Vagina (tissue), 2 donors: ENCODE measurements around the gene ADGRD2. TPM values are rescaled to one million over a fixed set of nuclear protein-coding genes. Genes with fewer than 3 reads are reported as not detected.

Experiments used
- DNase-seq, 2 donors: peaks; one replicate each; pipeline ENCODE4 v3.0.0-alpha.2; 2017; ENCODE audit errors: extremely low spot score in 2 of 2
- H3K27ac ChIP-seq: fragments of 200-600 bp; sonication (generic); one replicate; pipeline ENCODE4 v1.5.1; 2019
- H3K27me3 ChIP-seq: fragments of 200-600 bp; sonication (generic); one replicate; pipeline ENCODE4 v1.5.1; 2019
- H3K36me3 ChIP-seq, 2 donors: fragments of 200-600 bp; sonication (generic); one replicate each; pipeline ENCODE4 v1.5.1; 2017 to 2019
- H3K4me1 ChIP-seq: fragments of 200-600 bp; sonication (generic); one replicate; pipeline ENCODE4 v1.5.1; 2019
- H3K4me3 ChIP-seq, 2 donors: fragments of 200-600 bp; sonication (generic); 1 replicate in 1 of 2; 2 replicates in 1 of 2; pipeline ENCODE4 v1.5.1; 2016 to 2019
- H3K9me3 ChIP-seq: fragments of 200-600 bp; sonication (generic); one replicate; pipeline ENCODE4 v1.5.1; 2019
- POLR2A ChIP-seq, 2 donors: fragments of 450-650 bp; IDR thresholded peaks; one replicate each; pipeline ENCODE4 v1.6.1; 2017; ENCODE audit warnings: antibody characterized with exemption in 2 of 2, mild to moderate bottlenecking in 2 of 2, moderate library complexity in 2 of 2
- POLR2AphosphoS5 ChIP-seq, 2 donors: sonication (generic); formaldehyde crosslinking; IDR thresholded peaks; one replicate each; pipeline ENCODE4 v1.9.0; 2017; ENCODE audit warnings: antibody characterized with exemption in 2 of 2, mild to moderate bottlenecking in 2 of 2, low read depth in 1 of 2; ENCODE audit not compliant: insufficient read depth in 1 of 2
- intact Hi-C: fragments of 100-400 bp; cut with DNase I; formaldehyde crosslinking; loops from one replicate; pipeline ENCODE4 v1.15.1; 2023
- total RNA-seq: library from RNA; depleted of rRNA; stranded (reverse); fragments of >200 nt; gene quantifications from one replicate; pipeline ENCODE4 v1.2.3, GENCODE V29; 2016
- TF ChIP-seq, protein P1 (sequence below), 3 experiments: fragments of 450-650 bp in 2 of 3; fragments of 200-600 bp in 1 of 3; sonication (generic) in 1 of 3; IDR thresholded peaks; one replicate each; pipeline ENCODE4 v1.5.1; 2017 to 2019; ENCODE audit warnings: antibody characterized with exemption in 3 of 3, mild to moderate bottlenecking in 2 of 3, moderate library complexity in 2 of 3

Gene ADGRD2
- total RNA-seq, 1 donor from 2014 or later, result 4.2 TPM

- no peak for DNase-seq
- H3K9me3 ChIP-seq, result no peaks in the 10 kb centered on the region
- H3K4me1 ChIP-seq, result no peaks in the 10 kb centered on the region
- intact Hi-C loops, result no loop called here
- no peaks in the 10 kb centered on the region for H3K27me3 ChIP-seq
- H3K4me3 ChIP-seq, result no peak overlapping the region
- H3K27ac ChIP-seq, result no peak overlapping the region
- H3K36me3 ChIP-seq, result no peaks in the 10 kb centered on the region
- TF ChIP-seq POLR2AphosphoS5 (IDR thresholded peaks at IDR 0.05; ENCODE audit: insufficient read depth in 1 of 2, low read depth in 1 of 2) (no peak), POLR2A (IDR thresholded peaks at IDR 0.05) (no peak)
- TF ChIP-seq, protein P1, sequence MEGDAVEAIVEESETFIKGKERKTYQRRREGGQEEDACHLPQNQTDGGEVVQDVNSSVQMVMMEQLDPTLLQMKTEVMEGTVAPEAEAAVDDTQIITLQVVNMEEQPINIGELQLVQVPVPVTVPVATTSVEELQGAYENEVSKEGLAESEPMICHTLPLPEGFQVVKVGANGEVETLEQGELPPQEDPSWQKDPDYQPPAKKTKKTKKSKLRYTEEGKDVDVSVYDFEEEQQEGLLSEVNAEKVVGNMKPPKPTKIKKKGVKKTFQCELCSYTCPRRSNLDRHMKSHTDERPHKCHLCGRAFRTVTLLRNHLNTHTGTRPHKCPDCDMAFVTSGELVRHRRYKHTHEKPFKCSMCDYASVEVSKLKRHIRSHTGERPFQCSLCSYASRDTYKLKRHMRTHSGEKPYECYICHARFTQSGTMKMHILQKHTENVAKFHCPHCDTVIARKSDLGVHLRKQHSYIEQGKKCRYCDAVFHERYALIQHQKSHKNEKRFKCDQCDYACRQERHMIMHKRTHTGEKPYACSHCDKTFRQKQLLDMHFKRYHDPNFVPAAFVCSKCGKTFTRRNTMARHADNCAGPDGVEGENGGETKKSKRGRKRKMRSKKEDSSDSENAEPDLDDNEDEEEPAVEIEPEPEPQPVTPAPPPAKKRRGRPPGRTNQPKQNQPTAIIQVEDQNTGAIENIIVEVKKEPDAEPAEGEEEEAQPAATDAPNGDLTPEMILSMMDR (IDR thresholded peaks at IDR 0.05), result no peak
These were observed 13.2 kb upstream of the ADGRD2 start for GRCh38 chr9:124437086-124437485.

GRCh38 chr9:124438091-124438490 lies 12.2 kb upstream of the ADGRD2 start:
- TF ChIP-seq, protein P1 (IDR thresholded peaks at IDR 0.05), result no peak
- no peak for TF ChIP-seq POLR2A (IDR thresholded peaks at IDR 0.05)
- TF ChIP-seq POLR2AphosphoS5 (IDR thresholded peaks at IDR 0.05; ENCODE audit: insufficient read depth in 1 of 2, low read depth in 1 of 2), result no peak
- Histone ChIP-seq H3K4me1 (no peaks in the 10 kb centered on the region), H3K4me3 (no peak overlapping the region), H3K9me3 (no peaks in the 10 kb centered on the region), H3K27me3 (no peaks in the 10 kb centered on the region), H3K36me3 (no peaks in the 10 kb centered on the region), H3K27ac (no peak overlapping the region)
- DNase-seq, result no peak
- intact Hi-C loops, result no loop called here

DNA sequence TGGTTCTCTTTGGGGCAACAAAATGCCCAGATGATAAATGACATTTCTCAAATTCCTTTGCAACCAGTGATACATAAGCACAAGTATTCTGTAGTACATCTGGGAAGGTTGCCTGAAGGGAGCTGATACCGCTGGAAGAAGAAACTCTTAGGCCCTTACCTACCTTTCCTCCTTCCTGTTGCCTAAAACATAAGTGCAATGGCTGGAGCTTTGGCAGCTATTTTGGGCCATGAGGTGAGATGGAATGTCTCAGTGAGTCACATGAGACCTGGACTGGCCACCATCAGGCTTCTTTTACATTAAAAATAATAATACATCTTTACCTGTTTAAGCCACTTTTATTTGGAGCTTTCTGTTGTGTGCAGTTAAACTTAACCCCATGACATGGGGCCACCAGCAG lies 11.2 kb upstream of the ADGRD2 start:
- no peak for DNase-seq
- TF ChIP-seq POLR2A (IDR thresholded peaks at IDR 0.05) (no peak), POLR2AphosphoS5 (IDR thresholded peaks at IDR 0.05; ENCODE audit: insufficient read depth in 1 of 2, low read depth in 1 of 2) (no peak)
- H3K27ac ChIP-seq, result no peak overlapping the region
- H3K9me3 ChIP-seq, result no peaks in the 10 kb centered on the region
- no peaks in the 10 kb centered on the region for H3K27me3 ChIP-seq
- H3K36me3 ChIP-seq, result no peaks in the 10 kb centered on the region
- no peaks in the 10 kb centered on the region for H3K4me1 ChIP-seq
- intact Hi-C loops, result no loop called here
- no peak overlapping the region for H3K4me3 ChIP-seq

DNA sequence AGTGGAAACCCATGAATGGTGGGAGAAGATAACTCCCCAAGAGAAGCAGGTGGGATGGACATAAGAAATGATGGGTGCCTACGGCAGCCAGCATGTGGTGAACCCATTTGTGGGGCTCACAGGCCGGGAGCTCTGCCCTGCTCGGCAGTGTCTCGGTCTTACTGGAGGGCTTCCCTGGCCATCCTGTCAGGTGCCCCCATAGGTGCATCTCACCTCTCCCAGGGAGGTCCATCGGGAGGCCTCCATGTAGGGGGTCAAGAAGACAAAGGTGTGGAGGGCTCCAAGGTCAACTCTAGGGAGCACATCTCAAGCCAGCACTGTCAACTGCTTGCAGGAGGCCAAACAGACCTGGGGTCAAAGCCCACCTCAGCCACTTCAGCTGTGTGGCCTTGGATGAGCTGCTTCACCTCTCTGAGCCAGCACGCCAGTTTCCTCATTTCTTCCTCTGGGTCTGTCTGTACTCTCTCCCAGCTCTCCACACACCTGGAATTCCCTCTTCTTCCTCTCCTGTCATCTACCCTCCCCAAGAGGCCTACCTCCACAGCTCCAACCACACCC lies 10.5 kb upstream of the ADGRD2 start:
- no peak overlapping the region for H3K27ac ChIP-seq
- no peaks in the 10 kb centered on the region for H3K9me3 ChIP-seq
- H3K36me3 ChIP-seq, result no peaks in the 10 kb centered on the region
- no peaks in the 10 kb centered on the region for H3K4me1 ChIP-seq
- intact Hi-C loops, result no loop called here
- no peaks in the 10 kb centered on the region for H3K27me3 ChIP-seq
- no peak overlapping the region for H3K4me3 ChIP-seq
- TF ChIP-seq, protein P1 (IDR thresholded peaks at IDR 0.05), result no peak
- no peak for TF ChIP-seq POLR2AphosphoS5 (IDR thresholded peaks at IDR 0.05; ENCODE audit: insufficient read depth in 1 of 2, low read depth in 1 of 2)
- no peak for TF ChIP-seq POLR2A (IDR thresholded peaks at IDR 0.05)
- no peak for DNase-seq

DNA sequence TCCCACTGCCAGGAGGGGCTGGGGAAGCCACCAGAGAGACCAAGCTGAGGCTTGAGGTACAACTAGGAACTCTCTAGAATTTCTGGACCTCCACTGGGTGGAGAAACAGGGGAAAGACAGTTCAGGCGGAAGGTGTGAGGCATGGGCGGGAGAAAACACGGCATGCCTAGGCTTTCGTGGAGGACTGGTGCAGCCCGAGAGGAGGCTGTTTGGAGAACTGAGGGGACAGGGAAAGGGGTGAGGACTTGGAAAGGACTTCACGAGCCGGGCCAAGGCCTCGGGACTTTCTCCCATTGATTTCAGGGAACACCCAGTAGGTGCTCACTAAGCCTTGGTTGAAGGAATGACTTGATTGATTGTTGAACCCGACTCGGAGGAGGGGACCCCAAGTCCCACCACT lies 9.5 kb upstream of the ADGRD2 start:
- no peak for DNase-seq

More for the DNA sequence above, 9.5 kb upstream of the ADGRD2 start:
- Histone ChIP-seq H3K27ac (no peak overlapping the region), H3K4me3 (no peak overlapping the region), H3K36me3 (no peaks in the 10 kb centered on the region), H3K9me3 (no peaks in the 10 kb centered on the region), H3K27me3 (no peaks in the 10 kb centered on the region), H3K4me1 (no peaks in the 10 kb centered on the region)
- intact Hi-C loops, result no loop called here
- TF ChIP-seq POLR2A (IDR thresholded peaks at IDR 0.05) (no peak), POLR2AphosphoS5 (IDR thresholded peaks at IDR 0.05; ENCODE audit: insufficient read depth in 1 of 2, low read depth in 1 of 2) (no peak)
- TF ChIP-seq, protein P1 (IDR thresholded peaks at IDR 0.05), result no peak
